AG09319 (cell line): Measurements from ENCODE around the gene USP2.

Experiments
- DNase-seq: peaks from one replicate; pipeline ENCODE4 v3.0.0-alpha.2; 2010; ENCODE audit warnings: low read depth; ENCODE audit errors: extremely low read depth
- CTCF ChIP-seq: IDR thresholded peaks from 2 replicates; pipeline ENCODE4 v1.5.1; 2011; ENCODE audit warnings: low read depth, mild to moderate bottlenecking, inconsistent platforms, low read length, moderate library complexity

USP2 gene

GRCh38 chr11:119382101-119382500 is 611 bp upstream of the USP2 start:
- DNase-seq, result no peak
- no peak for TF ChIP-seq CTCF

- TF ChIP-seq CTCF, result no peak
- no peak for DNase-seq
Observed at GRCh38 chr11:119380827-119381180, 686 bp downstream of the USP2 start.

GRCh38 chr11:119380160-119380826 is 1.2 kb downstream of the USP2 start:
- TF ChIP-seq CTCF, result no peak

GRCh38 chr11:119378851-119379465 is 2.5 kb downstream of the USP2 start:
- DNase-seq, result no peak
- TF ChIP-seq CTCF, result no peak

More at GRCh38 chr11:119380160-119380826, 1.2 kb downstream of the USP2 start:
- no peak for DNase-seq

- no peak for DNase-seq
- TF ChIP-seq CTCF, result no peak
Observed at GRCh38 chr11:119377961-119378667, 3.4 kb downstream of the USP2 start.

- TF ChIP-seq CTCF, result no peak
- no peak for DNase-seq
Observed at GRCh38 chr11:119377112-119377901, 4.2 kb downstream of the USP2 start.
